HG02798 (cell line): ENCODE measurements around the gene ABCC4.
"Not testable (repeated sequence)": the region's sequence is repeated elsewhere in the genome, so short reads cannot be mapped to it uniquely, and the experiment has no call there.

Experiments used
- ATAC-seq: cut with Tn5 transposase; IDR thresholded peaks from one replicate; pipeline ENCODE4 v1.9.1; 2021; ENCODE audit warnings: mild to moderate bottlenecking; ENCODE audit not compliant: unreplicated experiment, poor library complexity

ABCC4 gene

DNA sequence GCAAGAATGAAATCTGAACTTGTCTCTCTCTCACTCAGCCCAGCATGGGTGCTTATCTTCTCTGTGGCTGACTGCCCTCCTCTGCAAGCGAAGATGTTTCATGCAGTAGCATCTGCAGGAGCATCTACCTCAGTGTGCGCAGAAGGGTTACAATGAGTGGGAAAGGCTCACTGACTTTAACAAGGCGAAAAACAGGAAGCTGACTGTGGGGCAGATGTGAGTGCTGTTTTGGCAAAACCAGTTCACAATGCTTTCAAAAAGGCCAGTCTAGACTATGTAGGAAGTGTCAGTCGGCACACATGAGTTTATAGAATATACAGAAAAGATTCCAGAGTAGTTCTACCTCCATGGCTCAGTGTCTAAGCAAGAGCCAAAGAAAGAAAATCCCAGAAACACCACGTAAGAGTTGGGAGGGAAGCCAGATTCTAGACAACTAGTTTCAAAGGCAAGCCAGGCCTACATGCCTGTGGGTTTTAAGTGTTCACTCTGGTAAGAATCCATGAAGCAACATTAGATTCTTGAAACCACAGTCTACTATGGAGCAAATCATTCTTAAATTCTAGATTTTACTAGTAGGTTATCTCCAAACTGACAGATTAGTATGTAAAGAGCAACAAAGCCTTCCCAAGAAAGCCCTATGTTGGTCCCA lies 124.5 kb downstream of the ABCC4 start:
- no peak for ATAC-seq

DNA sequence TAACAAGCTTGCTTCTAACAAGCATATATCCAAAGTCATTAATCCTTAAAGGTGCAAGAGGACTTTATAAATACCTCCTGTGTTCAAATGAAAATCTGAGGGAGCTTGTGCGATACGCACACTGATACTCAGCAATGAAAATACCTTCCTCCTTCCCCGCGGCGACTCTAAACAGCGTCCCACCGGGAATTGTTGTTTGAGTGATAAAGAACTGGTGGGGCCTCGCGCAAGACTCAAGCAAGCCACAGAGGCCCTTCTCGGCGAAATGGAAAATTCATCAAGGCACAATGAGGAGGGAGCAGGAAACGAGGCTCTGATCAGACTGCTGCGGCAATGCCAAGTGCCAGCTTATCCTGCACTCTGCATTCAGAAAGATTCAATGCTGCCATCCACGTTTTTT lies 126.7 kb downstream of the ABCC4 start:
- ATAC-seq, result no peak

DNA sequence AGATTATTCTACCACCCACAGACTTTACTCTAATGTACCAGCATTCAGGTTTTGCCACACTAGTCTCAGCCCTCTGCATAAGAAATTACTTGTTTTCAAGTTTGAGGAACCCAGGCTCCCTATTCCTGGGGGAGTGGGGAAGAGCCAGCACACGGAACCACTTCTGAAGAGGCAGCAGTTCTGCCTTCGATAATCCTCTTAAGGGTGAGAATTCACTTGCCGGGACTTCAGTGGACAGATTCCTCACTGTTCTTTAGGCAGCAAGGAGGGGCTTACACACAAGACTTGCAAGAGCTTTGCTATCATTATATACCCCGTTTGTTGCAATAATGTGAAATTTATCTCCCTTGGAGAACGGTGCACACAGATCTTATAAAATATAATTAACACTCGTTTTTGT lies 133.1 kb downstream of the ABCC4 start:
- no peak for ATAC-seq

DNA sequence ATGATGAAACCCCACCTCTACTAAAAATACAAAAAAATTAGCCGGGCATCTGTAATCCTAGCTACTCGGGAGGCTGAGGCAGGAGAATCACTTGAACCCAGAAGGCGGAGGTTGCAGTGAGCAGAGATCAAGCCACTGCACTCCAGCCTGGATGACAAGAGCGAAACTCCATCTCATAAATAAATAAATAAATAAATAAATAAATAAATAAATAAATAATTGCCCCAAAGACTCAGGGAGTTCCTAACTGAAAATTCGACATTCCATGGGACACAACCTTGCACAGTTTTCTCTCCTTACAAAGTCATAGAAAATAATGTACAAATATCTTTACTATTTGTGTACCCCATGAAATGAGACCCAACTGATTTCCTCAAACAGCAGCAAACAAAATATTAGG lies 134.2 kb downstream of the ABCC4 start:
- ATAC-seq, result not testable (repeated sequence)

DNA sequence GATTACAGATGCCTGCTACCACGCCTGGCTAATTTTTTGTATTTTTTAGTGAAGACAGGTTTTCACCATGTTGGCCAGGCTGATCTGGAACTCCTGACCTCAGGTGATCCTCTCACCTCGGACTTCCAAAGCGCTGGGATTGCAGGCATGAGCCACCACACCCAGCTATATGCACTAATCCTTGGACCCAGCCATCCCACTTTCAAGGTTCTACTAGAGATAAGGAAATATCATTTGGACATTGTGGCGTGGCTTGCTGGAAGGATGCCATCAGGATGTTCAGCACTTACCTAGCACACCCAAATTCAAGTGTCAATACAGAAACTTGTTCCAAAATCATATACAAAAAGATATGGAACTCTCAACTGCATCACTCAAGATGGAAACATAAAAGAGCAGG lies 136.4 kb downstream of the ABCC4 start:
- no peak for ATAC-seq

DNA sequence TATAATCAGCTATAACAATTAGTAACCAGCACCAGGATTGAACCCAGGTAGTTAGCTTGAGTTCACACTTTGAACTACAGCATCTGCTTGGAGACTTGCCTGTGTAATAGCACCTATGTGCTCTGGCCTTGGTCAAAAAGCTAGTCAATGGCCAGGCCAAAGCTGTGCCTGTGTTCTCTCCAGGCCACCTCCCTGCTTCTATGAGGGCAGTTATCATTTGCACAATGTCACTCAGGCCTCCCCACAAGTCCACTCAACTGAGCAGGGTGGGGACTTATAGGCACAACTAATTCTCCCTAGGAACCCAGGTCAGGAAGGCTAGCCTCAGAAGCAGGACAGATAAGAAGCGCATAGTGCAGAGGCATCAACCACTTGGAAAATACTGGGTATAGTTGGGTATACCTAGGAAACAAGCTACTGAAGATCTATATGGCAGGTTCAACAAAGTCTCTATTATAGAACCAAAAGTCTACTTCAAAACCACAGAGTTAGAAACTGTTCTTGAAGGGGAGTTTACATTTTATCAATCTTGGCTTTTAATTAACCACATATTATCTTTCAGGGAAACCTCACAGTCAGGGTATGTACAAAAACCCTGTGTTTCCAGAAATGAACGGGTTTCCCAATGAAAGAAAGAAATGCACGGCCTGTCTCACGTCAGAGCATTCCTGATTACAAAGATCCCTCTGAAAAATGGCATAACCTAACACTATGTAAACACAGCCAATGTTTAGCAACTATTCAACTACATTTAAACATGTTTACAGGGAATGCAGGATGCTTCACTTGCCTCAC lies 140.9 kb downstream of the ABCC4 start:
- no peak for ATAC-seq

DNA sequence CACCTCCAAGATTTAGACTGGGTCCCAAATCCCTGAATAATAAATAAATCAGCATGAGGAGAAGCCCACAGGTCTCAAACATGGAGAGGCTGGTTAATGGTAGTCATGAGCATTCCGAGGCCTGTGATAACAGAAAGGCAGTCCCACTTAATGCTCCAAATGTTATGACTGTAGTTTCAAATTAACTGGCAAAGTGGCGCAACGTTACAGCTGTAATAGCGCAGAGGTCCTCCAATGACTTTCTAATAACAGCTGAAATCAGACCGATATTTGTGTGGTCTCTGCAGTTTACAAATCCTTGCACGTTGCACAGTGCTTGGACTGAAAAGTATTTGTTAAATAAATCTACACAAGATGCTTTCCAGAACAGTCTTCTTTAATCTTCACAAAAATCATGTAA lies 141.8 kb downstream of the ABCC4 start:
- no peak for ATAC-seq

DNA sequence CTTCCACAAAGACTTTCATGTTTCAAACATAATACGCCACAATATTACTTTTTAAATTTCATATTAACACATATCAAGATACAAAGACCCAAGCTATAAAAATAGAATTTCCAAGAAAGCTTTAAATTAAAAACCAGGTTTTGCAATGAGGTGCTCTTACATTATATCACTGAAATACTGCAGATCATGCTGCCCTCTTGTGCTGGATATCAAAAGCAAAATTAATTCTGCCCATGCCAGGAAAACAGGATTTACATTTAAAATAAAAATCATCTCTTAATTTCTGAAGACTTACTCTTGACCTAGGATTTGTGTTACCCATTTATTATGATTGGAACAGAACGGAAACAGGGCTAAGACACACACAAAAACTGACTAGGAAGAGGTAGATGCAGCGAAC lies 145.0 kb downstream of the ABCC4 start:
- no peak for ATAC-seq

DNA sequence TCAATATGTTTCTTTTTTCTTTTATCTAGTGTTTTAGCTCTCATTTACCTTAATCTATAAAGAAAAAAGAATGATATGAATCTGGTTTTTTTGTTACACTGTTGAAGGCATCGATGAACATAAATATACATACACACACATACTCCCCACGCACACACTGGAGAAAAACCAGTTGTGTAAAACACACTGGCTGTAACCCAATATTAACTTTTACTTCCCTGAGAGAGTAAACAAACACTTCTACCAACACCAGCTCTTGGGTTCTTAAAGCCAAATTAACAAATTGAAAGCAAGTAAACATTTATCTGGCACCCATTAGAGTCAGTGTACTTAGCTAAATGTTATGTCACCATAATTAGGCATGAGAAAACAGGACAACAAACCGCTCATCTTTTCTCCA lies 145.7 kb downstream of the ABCC4 start:
- no peak for ATAC-seq

DNA sequence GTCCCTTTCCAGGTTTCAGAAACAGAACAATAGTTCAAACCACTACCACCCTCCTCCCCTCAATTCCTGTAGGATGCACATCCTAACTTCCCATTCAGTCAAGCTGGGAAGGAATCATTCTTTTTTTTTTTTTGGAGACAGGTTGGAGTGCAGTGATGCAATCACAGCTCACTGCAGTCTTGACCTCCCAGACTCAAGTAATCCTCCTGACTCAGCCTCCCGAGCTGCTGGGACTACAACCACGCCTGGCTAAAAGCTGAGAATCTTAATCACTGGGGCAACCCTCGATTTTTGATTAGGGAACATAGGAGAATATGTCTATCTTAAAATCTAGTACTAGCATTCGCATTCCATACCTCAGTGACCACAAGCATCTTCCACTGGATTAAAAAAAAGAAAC lies 146.2 kb downstream of the ABCC4 start:
- ATAC-seq, result no peak

DNA sequence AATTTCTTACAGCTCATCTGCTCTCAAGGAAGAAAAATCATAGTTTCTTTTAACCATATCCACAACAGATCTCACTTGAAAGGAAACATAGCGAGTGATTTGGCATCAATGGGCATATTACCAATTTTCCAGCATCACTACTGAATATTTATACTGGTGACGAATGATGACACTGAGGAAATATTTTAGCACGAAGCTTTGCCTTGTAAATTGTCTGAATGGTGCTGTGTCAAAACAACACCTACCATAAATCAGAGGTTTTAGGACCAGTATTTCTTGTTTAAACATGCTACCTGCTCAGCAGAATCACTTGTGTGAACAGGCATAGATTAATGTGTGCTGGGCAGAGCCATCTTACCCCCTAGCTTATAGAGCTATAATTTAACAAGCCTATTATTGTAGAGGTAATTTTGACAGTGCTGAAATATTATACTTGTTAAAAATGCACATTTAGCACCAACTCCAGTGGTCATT lies 146.8 kb downstream of the ABCC4 start:
- ATAC-seq, result no peak

DNA sequence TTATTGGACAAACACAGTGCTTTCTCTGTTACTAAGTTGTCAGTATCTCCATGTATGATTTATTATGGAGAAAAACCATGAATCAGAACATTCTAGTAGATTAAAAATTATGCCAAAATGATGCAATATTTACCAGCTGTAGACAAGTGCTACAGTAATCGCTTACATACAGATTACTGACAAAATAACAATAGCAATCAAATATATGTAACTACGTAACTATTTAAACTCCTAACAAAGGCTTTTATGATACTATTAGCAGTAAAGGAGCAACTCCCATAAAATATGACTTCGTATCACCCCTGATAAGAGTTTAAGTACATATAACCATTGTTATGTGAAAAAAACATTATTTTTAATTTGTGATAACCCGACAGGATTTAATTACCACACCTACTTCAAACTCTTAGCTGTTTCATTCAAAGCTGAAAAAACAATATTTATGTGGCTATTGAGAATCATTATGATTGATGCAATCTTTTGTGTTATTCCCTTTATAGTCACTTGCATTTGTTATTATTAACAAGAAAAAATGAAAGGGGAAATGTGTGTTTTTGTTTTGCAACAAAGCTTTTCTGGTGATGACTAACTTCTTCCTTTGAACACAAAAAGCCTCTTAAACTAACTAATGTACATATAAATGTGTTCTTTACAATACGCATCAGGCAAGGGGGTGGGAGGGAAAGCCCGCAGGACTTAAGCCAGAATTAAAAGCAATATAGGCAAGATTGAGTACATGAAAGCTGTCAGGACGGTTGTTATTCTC lies 147.4 kb downstream of the ABCC4 start:
- no peak for ATAC-seq

DNA sequence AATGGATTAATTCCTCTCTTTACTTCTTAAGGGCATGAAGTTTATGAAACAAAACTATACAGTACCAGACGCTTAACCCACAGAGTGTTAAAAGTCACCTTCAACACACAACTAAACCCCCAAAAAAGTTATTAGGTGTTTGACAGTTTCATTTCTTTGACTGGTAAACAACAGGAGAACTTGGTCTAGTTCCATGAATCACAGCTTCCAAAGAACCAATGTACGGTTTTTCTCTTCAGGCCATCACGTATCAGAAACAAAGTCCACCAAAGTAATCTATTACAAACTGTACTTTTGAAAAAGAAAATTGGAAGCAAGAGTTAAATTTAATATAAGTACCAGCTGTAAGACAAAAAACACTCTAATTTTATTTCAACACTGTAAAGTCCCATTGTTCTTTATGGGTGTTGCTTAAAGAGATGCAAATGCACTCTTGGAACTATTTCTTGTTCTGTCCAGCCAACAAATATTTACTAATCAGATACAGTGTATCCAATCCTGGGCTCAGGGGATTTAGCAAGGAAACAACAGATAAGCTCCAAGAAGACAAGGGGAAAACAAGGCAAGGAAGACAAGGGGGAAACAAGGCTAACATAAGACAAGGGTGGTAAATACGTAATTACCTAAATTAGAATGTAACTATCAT lies 149.2 kb downstream of the ABCC4 start:
- no peak for ATAC-seq

DNA sequence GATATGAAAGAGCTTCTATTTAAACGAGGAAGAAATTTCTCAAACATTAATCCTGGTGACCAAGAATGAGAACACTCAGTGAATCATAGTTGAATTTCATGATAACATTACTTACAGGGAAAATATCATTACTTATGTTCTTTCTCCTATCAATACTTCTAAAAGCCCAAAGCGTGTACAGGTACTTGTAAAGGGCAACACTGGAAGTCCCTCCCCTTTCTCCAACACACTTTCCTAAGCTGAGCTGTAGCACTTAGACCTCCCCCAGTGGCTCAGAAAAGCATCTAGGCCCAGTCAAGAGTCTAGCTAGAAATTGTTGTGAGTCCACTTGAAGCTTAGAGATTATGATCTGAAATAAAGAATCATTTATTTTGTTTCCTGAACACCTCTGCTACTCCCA lies 150.7 kb downstream of the ABCC4 start:
- no peak for ATAC-seq

DNA sequence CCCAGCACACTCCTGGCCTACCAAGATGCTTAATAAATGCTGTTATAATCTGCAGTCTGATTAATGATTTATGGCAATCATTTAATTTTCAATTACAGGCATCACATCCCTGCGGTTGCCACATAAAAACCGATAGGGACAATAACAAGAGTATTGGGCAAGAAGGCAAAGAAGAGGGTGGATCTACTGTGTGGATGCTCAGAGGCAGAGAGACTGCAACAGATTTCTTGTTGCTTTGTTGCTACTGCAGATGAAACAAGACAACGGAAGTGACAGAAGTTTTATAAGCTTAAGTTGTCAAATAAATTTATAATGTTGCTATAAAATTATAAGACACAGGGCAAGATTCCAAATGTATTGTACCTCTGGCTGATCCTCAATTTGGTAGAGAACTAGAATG lies 154.8 kb downstream of the ABCC4 start:
- no peak for ATAC-seq

DNA sequence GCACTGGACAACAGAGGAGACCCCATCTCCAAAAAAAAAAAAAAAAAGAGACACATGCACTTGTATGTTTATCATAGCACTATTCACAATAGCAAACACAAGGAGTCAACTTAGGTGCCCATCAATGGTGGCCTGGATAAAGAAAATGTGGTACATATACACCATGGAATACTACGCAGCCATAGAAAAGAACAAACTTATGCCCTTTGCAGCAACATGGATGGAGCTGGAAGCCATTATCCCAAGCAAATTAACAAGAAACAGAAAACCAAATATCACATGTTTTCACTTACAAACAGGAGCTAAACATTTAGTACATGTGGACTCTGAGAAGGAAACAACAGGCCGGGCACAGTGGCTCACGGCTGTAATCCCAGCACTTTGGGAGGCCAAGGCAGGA lies 155.7 kb downstream of the ABCC4 start:
- ATAC-seq, result no peak

DNA sequence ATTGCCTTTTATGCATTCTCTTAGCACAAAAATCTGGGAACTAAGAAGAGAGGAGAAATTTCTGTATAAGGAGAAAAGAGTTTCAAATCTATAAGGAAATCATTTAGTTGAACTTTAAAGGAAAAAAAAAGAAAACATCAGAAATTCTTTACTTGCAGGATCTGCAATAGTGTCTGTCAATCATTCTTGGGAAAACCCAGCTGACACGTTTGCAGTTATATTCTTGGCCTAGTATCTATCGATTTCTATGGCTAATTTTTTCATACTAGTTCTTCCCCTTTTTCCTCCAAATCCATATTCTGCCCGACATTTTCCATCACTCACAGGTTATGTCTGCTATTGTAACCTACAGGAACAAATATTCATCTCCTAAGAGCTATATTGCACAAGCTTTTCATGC lies 160.7 kb downstream of the ABCC4 start:
- no peak for ATAC-seq

DNA sequence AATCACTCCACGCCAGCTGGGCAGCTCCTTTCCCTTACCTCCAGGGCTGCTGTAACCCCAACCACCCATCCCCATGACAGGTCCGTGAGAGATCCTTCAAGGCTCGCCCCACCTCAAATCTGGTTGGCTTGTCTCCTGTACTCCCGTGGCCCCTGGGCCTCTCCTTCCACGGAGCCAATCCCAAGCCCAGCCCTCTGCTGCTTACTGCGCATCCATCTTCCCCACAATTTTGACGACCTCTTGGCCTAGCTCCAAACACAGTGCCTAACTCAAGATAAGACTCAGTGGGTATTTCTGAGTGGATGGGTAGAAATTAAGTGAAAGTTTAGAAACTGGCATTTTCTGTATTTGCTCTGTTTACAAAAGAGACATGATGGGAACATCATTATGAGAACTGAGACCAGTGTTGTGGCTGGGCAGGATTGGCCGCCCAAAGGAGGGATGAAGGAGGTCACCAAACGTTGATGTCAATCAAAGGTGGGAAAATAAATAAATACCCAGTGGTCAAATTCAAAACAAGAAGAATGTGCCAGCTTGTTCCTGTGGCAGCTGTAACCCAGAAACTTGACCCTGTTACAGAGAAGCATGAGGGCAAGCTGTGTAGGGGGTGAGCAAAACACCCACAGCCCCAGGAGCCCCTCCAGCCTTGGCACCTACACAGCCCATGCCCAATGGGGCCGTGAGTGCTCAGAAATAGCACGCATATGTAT lies 162.2 kb downstream of the ABCC4 start:
- ATAC-seq, result no peak

DNA sequence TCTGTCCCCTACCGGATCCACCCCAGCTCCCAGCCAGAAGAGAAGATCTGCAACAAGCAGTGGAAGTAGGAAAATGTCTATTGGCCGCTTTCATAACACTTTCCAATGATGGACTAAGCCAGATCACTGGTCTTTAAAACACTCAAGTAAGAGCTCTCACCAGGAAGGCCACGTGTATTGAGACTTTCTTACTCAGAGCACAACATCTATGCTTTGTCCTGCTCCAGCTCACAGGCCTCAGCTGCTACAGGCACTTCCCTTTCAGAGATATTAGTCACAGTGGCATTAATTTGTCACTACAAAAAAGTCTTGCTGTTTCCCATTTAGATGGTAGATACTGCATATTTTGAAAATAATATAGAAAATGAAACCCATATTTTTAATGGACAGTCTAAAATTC lies 164.2 kb downstream of the ABCC4 start:
- peak; percentile 75 for ATAC-seq

DNA sequence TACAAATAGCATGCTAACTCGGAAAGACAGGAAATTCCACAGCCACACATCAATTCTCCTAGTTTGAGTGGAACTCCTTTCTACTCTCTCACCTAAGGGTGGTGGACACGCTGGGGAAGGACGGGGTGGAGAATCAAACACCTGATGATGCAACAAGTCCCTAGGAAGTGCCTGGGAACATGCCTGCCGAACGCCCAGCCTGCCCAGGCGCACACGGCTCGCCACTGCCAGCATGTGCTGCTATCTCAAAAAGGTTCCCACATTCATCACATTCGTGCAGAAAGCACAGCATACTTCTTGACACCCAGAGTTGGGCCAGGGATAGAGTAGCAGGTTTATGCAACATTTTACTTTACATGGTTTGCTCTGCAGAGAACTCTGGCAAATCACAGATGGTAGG lies 164.6 kb downstream of the ABCC4 start:
- ATAC-seq, result no peak
